PC-3 (cell line): Measurements from ENCODE around the gene FKBP1A.

Experiments
- EZH2 ChIP-seq: fragments of 300-600 bp; sonication (generic); IDR thresholded peaks from one replicate; pipeline ENCODE4 v1.6.1; 2017; ENCODE audit warnings: antibody characterized with exemption, mild to moderate bottlenecking, low read length; ENCODE audit not compliant: unreplicated experiment
- EZH2phosphoT487 ChIP-seq: fragments of 300-600 bp; sonication (generic); IDR thresholded peaks from 2 replicates; pipeline ENCODE4 v1.6.1; 2018; ENCODE audit warnings: mild to moderate bottlenecking, antibody characterized with exemption, low read length, borderline replicate concordance
- TF ChIP-seq, protein P1 (sequence below): fragments of 300-600 bp; sonication (generic); conservative IDR thresholded peaks from 2 replicates; pipeline ENCODE4 v1.5.1; 2017; ENCODE audit warnings: antibody characterized with exemption, low read depth, mild to moderate bottlenecking, low read length

DNA sequence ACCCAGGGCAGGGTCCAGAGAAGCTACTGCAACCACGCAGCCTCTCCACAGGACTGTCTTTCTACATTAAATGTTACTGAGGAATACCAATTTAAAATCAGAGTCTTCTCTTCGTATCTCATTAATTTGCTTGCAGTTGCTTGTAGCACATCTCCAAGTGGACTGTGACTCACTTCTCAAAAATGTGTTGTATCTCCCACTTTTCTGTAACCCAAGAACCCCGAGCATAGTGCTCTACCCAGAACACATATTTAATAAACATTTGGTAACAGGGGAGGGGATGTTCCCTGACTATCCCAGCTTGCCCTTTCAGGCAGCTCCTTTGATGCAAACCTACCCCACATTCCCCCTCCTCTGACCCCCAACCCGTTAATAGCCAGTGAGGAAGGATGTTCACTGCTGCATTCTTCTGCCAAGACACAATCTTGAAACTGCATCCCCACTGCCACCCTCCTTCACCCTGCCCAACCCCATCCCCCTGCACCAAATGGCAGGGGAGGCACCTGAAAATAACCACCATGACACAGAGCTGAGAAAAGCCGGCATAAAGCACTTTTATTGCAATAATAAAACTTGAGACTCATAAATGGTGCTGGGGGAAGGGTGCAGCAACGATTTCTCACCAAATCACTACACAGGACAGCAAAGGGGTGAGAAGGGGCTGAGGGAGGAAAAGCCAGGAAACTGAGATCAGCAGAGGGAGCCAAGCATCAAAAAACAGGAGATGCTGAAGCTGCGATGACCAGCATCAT, 24.2 kb downstream of the FKBP1A start:
- no peak for TF ChIP-seq EZH2
- TF ChIP-seq, protein P1, sequence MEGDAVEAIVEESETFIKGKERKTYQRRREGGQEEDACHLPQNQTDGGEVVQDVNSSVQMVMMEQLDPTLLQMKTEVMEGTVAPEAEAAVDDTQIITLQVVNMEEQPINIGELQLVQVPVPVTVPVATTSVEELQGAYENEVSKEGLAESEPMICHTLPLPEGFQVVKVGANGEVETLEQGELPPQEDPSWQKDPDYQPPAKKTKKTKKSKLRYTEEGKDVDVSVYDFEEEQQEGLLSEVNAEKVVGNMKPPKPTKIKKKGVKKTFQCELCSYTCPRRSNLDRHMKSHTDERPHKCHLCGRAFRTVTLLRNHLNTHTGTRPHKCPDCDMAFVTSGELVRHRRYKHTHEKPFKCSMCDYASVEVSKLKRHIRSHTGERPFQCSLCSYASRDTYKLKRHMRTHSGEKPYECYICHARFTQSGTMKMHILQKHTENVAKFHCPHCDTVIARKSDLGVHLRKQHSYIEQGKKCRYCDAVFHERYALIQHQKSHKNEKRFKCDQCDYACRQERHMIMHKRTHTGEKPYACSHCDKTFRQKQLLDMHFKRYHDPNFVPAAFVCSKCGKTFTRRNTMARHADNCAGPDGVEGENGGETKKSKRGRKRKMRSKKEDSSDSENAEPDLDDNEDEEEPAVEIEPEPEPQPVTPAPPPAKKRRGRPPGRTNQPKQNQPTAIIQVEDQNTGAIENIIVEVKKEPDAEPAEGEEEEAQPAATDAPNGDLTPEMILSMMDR = no peak; the same call in 1 of the 2 replicates
- TF ChIP-seq EZH2phosphoT487 = no peak
